ENCODE measurements around the gene RASGEF1B.

Gene RASGEF1B

GRCh38 chr4:81505726-81506125 lies 34.0 kb upstream of the RASGEF1B start:
- TF ChIP-seq GATA1 (IDR thresholded peaks at IDR 0.05; ENCODE audit: low read depth, low read length) = no peak
- no peak for TF ChIP-seq POLR2A (IDR thresholded peaks at IDR 0.05; ENCODE audit: low read length)
- DNase-seq = no peak

DNA sequence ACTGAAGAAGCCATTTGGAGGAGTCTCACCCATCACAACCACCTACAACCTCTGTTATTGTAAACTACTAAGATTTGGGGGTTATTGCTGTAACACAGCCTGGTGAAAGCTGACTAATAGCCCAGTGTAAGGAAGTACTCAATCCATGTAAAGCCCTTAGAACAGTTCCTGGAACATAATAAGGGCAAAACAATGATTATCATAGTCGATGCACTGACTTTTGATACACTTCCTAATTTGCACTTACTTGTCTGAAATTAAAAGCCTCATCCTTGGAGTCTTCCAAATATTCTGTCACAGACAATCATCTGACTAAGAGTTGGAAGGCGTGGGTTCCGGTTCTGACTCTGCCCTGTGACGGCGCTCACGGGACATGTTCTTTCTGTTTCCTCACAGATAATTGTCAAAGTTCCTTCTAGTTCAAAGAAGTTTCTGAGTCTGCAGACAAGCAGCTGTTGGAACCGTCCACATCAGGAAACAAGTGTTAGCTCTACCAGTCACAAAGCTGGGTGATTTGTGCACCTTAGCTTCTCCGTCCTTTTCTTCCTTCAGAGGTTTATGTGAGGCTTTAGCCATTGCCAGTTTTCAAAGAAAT lies 33.4 kb upstream of the RASGEF1B start:
- TF ChIP-seq POLR2A (IDR thresholded peaks at IDR 0.05; ENCODE audit: low read length) (peak; percentile 38), GATA1 (IDR thresholded peaks at IDR 0.05; ENCODE audit: low read depth, low read length) (no peak)
- peak; percentile 59 to 64 for DNase-seq

DNA sequence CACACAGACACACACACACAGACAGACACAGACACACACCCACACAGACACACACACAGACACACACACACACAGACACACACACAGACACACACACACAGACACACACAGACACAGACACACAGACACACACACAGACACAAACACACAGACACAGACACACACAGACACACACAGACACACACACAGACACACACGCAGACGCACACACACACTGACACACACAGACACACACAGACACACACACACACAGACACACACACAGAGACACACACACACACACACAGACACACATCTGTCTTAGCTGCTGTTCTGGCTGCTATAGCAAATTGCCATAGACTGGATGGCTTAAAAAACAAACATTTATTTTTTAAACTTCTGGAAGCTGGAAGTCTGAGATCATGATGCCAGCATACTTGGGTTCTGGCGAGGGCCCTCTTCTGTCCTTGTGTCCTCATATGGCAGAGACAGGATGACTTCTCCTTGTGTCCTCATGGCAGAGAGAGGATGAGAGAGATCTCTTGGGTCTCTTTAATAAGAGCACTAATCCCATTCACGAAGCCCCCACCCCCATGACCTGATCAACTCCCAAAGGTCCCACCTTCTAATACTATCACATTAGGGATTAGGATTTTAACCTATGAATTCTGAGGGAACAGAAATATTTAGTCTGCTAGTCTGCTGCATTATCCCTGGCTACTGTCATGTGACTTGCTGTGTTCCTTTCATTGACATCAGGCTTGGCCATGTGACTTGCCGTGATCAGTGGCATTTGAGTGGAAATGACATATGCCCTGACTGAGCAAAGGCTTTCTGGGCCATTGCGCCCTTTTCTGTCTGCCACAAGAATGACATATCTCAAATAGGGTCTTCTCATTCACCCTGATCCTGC lies 32.7 kb upstream of the RASGEF1B start:
- TF ChIP-seq GATA1 (IDR thresholded peaks at IDR 0.05; ENCODE audit: low read depth, low read length) (no peak), POLR2A (IDR thresholded peaks at IDR 0.05; ENCODE audit: low read length) (no peak)
- DNase-seq = peak; percentile 33 to 37

DNA sequence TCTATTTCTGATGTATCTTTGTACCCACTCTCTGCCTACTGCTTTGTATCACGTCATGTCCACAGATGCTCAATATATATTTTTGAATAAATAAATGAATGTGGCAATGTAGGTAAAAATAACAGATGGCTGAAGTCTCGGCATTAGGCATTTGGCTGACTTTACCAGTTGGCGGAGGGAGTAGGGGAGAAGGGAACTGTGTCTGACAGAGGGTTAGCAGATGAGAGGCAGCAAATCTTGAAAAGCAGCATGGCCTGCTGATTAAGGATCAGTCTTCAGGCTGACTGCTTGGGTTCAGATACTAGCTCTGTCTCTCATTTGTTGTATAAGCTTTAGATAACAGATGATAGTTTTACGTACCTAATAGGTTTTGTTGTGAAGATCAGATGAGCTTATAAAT lies 31.9 kb upstream of the RASGEF1B start:
- peak in 1 of 2 experiments; percentile 60 for DNase-seq
- no peak for TF ChIP-seq GATA1 (IDR thresholded peaks at IDR 0.05; ENCODE audit: low read depth, low read length)
- no peak for TF ChIP-seq POLR2A (IDR thresholded peaks at IDR 0.05; ENCODE audit: low read length)

- DNase-seq = no peak
- TF ChIP-seq POLR2A (IDR thresholded peaks at IDR 0.05; ENCODE audit: low read length) = no peak
- no peak for TF ChIP-seq GATA1 (IDR thresholded peaks at IDR 0.05; ENCODE audit: low read depth, low read length)
Observed at GRCh38 chr4:81502564-81502963, 30.9 kb upstream of the RASGEF1B start.

- DNase-seq = no peak
- TF ChIP-seq POLR2A (IDR thresholded peaks at IDR 0.05; ENCODE audit: low read length) (no peak), GATA1 (IDR thresholded peaks at IDR 0.05; ENCODE audit: low read depth, low read length) (no peak)
Observed at GRCh38 chr4:81499840-81500239, 28.1 kb upstream of the RASGEF1B start.

DNA sequence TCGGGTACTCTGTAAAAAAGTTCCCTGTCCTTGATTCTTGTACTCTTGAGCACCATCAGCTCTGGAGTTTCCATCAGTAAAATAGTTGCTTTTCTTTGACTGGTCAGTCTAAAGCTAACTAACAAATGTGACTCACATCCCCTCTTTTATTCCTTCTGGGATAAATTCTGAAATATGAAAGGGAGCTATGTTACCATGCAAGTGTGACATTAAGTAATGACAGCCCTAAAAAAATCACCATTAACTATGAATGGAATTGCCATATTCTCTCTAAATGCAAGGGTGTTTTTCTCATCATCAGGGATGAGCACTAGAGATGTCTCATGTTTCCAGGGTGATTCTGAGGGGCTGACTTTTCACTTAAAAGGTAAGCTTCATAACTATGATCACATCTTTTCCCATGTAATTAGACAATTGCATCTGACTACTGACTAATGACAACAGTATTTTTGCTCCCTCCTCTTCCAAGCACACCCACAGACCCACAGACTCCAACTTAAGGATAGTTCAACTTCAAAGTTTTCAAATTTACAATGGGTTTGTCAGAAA lies 26.9 kb upstream of the RASGEF1B start:
- DNase-seq = no peak
- no peak for TF ChIP-seq GATA1 (IDR thresholded peaks at IDR 0.05; ENCODE audit: low read depth, low read length)
- TF ChIP-seq POLR2A (IDR thresholded peaks at IDR 0.05; ENCODE audit: low read length) = no peak

DNA sequence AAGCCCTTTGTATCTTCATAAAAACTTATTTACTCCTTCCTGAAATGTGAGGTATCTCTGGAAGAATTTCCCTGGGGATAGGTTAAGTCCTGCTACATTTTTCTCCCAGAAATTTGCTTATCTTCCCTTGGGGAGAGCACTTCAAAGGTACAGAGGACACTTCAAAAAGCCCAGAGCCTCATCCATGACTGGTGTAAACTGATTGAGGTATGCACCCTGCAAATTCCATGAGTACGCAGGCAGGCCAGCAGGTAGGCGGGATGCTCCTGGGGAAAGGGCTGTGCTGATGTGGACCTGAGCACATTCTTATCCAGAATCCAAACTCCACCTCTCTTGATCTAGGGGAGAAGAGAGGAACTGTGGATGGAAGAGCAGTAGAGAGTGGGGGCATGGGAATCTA lies 26.3 kb upstream of the RASGEF1B start:
- TF ChIP-seq GATA1 (IDR thresholded peaks at IDR 0.05; ENCODE audit: low read depth, low read length) = no peak
- TF ChIP-seq POLR2A (IDR thresholded peaks at IDR 0.05; ENCODE audit: low read length) = no peak
- no peak for DNase-seq

- no peak for DNase-seq
- TF ChIP-seq GATA1 (IDR thresholded peaks at IDR 0.05; ENCODE audit: low read depth, low read length) (no peak), POLR2A (IDR thresholded peaks at IDR 0.05; ENCODE audit: low read length) (no peak)
Observed at GRCh38 chr4:81495345-81495744, 23.6 kb upstream of the RASGEF1B start.

DNA sequence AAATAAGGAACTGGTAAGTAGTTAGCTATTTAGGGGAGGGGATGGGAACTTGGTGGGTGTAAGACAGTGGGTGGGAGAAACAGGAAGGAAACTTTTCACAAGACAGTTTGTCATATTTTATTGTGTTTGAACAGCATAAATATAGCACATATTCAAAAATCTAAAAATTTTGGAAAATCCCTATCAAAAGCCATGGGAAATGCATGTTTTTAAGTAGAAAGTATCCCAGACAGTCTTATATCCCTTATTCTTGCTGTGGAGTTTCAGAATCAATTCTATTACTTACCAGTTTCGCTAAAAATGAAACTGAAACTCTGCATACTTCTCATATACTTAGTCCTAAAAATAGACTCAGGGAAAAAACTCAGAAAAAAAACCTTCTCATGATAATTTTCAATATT lies 22.3 kb upstream of the RASGEF1B start:
- DNase-seq = no peak
- TF ChIP-seq POLR2A (IDR thresholded peaks at IDR 0.05; ENCODE audit: low read length) (no peak), GATA1 (IDR thresholded peaks at IDR 0.05; ENCODE audit: low read depth, low read length) (no peak)

GRCh38 chr4:81492606-81493230 lies 21.0 kb upstream of the RASGEF1B start:
- no peak for DNase-seq
- no peak for TF ChIP-seq GATA1 (IDR thresholded peaks at IDR 0.05; ENCODE audit: low read depth, low read length)
- TF ChIP-seq POLR2A (IDR thresholded peaks at IDR 0.05; ENCODE audit: low read length) = no peak

- no peak for DNase-seq
Observed at GRCh38 chr4:81491943-81492342, 20.2 kb upstream of the RASGEF1B start.

DNA sequence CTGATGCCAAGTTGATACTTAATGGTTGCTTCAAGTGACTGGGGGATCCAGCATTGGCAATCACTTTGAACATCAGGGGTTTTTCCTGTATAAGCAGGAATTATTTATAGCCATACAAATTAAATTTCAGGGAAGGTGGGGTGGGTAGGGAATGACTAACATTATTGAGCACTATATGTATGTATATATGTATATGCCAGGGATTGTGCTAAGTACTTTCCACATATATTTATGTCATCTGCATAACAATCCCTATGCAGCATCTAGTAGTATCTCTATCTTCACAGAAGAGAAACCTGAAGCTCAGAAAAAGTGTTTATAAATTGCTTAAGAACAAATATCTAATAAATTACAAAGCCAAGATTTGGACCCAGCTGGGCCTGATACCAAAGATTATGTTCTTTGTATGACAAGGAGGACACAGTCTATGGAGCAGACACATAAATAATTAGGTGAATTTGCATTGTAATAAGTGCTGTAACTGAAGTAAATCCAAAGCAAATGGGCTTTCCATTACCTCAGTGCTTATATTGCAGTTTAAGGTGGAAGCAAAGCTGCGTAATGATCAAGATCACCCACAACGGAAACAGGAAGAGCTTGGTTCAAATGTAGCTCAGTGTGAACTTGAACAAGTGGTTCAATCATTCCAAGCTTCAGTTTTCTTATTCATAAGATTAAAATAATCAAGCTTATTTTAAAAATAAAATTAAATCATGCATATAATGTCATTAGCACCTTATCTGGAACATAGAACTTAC lies 18.9 kb upstream of the RASGEF1B start:
- TF ChIP-seq POLR2A (IDR thresholded peaks at IDR 0.05; ENCODE audit: low read length) (no peak), GATA1 (IDR thresholded peaks at IDR 0.05; ENCODE audit: low read depth, low read length) (no peak)
- DNase-seq = no peak

More at GRCh38 chr4:81491943-81492342, 20.2 kb upstream of the RASGEF1B start:
- no peak for TF ChIP-seq GATA1 (IDR thresholded peaks at IDR 0.05; ENCODE audit: low read depth, low read length)
- no peak for TF ChIP-seq POLR2A (IDR thresholded peaks at IDR 0.05; ENCODE audit: low read length)

Measured in erythroblast (primary cell).